HG03135 (cell line): Measurements from ENCODE around the gene SLC1A3.
A peak's percentile ranks its signal among the peaks of the same experiment; 100 is the strongest.
"Not testable (repeated sequence)": the region's sequence is repeated elsewhere in the genome, so short reads cannot be mapped to it uniquely, and the experiment has no call there.

Experiments used
- ATAC-seq: cut with Tn5 transposase; IDR thresholded peaks from one replicate; pipeline ENCODE4 v1.9.1; 2021; ENCODE audit warnings: mild to moderate bottlenecking, moderate library complexity; ENCODE audit not compliant: unreplicated experiment

SLC1A3 gene

GRCh38 chr5:36606428-36607113 lies at the start of gene SLC1A3:
SLC1A3 (plus strand) TSS chr5:36606606; CDS start chr5:36608424, 1,818 bp downstream.
- ATAC-seq, result peak; percentile 85

- no peak for ATAC-seq
These were observed 47.8 kb upstream of the SLC1A3 start for GRCh38 chr5:36558641-36559040.

DNA sequence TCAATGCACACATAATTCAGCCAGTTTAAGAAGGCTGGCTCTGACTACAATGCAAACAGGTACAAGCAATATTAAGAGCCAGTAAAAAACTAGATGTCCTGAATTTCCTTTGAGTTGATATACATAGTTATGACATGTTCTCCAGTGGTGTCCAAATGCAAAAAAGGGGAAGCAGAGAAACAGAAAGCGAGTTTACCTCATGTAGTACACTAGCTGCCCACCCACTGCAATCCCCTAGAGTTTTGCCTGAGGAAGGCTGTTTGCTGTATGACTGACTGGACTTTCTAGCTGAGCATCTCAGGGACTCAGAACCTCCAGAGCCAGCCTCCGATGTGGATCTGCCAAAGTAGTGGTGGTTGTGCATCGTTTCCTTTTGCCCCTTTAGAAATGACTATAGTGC lies 44.8 kb upstream of the SLC1A3 start:
- no peak for ATAC-seq

- ATAC-seq, result no peak
These were observed 36.9 kb upstream of the SLC1A3 start for GRCh38 chr5:36569491-36569890.

GRCh38 chr5:36570301-36571095 lies 35.9 kb upstream of the SLC1A3 start:
- no peak for ATAC-seq

GRCh38 chr5:36571401-36572042 lies 34.9 kb upstream of the SLC1A3 start:
- ATAC-seq, result no peak

DNA sequence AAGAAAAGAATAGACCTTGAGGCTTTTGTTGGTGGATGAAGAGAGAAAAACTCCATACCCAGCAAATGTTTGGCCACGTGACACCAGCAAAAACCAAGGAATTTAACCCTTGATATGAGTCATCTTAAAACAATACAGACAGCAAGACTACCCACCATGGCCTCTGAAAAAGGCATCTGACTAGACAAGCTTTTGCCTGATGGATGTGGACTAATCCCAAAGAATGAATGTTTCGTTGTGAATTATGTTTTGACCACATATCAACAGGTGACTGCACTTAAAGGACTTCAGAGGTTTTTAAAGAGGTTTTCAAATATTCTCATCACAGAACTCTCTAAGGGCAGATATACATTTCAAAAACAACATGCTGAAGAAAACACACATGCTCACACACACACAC lies 33.0 kb upstream of the SLC1A3 start:
- no peak for ATAC-seq

- ATAC-seq, result no peak
These were observed 31.0 kb upstream of the SLC1A3 start for GRCh38 chr5:36575361-36575781.

DNA sequence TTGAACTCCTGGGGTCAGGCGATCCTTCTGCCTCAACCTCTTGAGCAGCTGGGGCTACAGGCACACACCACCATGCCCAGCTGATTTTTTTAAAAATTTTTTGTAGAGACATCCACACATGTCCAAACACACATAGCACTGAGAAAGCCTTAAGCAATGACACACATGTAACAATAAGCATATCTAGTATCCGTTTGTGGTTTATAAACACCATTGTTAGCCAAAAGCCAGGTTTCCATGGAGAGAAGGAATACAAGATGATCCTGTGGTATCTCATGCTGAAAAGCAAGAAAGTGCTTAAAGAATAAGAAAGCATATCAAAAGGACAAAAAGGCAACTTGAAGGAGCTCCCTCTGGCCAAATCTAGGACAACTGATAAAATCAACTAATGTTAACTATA lies 29.7 kb upstream of the SLC1A3 start:
- ATAC-seq, result no peak

DNA sequence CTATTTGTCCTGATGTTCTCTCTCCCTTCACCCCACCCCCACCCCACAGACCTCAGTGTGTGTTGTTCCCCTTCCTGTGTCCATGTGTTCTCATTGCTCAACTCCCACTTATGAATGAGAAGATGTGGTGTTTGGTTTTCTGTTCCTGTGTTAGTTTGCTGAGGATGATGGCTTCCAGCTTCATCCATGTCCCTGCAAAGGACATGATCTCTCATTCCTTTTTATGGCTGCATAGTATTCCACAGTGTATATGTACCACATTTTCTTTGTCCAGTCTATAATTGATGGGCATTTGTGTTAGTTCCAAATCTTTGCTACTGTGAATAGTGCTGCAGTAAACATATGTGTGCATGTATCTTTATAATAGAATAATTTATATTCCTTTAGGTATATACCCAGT lies 26.5 kb upstream of the SLC1A3 start:
- ATAC-seq, result not testable (repeated sequence)

DNA sequence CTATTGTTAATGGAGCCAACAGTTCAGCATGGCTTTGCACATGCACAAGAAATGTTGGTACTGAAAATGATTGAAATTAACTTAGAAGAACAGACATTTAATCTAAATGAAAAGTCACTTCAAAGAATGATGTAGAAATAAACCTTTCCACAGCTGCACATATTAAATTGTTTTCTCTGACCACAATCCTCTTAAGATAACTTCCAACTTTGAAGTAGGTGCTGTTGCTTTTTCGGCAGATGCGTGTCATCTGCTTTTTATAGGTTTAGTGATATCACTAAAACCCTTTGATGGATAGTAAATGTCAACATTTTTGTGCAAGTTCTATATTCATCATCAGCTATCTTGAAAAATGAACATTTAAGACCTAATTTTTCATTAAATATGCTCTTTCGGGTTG lies 25.3 kb upstream of the SLC1A3 start:
- no peak for ATAC-seq

- ATAC-seq, result no peak
These were observed 22.2 kb upstream of the SLC1A3 start for GRCh38 chr5:36584009-36584875.

DNA sequence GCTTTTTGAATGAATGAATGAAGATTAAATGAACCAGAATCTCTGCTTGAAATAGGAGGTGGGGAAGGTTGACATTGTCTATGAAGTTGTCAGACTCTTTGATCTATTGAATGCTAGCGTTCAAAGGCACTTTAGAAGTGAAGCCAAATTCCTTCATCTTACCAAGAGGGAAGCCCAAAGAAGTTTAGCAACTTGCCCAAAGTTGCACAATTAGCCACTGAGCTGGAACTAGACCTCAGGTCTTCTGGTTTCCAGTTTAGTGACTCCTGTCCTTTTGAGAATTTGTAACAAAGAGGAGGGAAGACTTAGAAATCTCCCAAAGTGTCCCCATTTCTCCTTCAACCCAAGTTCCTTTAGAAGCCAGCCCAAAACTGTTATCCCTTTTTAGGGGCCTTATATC lies 20.7 kb upstream of the SLC1A3 start:
- no peak for ATAC-seq

- no peak for ATAC-seq
These were observed 19.1 kb upstream of the SLC1A3 start for GRCh38 chr5:36587354-36587753.

- ATAC-seq, result not testable (repeated sequence)
These were observed 16.7 kb upstream of the SLC1A3 start for GRCh38 chr5:36589735-36590134.

DNA sequence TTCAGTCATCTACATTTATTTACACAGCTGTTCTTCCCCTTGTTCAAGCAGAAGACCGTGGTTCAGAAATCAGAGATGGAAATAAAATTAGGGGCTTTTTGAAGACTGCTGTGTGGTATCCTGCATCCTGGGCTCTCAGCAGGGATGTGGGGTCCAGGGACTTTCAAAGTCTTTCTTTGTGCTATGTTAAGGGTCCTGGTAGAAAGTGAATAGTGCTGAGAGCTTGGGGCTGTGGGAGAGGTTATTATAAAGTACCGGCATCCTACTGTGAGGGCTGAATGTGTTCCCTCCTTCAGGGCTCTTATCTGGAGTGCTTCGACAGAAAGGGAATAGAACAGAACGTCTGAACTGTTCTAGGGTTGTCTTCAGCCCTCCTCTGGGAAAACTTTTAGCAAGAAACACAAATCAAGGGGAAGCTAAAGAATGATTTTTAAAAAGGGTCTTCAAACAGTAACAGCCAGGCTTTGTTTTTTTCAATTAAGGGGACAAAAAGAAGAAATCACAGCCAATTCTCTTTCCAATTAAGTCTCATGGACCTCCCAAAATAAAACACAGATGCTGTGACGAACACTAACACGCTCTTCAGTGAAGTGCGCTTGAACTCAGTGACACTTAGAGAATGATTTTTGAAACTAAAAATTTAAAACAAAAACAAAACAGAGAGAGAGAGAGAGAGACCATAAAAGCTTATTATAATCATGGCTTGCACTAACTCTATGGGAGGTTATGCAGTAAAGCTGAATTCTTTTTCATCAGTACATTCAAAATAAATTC lies 15.7 kb upstream of the SLC1A3 start:
- no peak for ATAC-seq

- ATAC-seq, result no peak
These were observed 12.5 kb upstream of the SLC1A3 start for GRCh38 chr5:36593867-36594266.

- no peak for ATAC-seq
These were observed 10.2 kb upstream of the SLC1A3 start for GRCh38 chr5:36596247-36596646.

- ATAC-seq, result no peak
These were observed 9.7 kb upstream of the SLC1A3 start for GRCh38 chr5:36596756-36597155.

DNA sequence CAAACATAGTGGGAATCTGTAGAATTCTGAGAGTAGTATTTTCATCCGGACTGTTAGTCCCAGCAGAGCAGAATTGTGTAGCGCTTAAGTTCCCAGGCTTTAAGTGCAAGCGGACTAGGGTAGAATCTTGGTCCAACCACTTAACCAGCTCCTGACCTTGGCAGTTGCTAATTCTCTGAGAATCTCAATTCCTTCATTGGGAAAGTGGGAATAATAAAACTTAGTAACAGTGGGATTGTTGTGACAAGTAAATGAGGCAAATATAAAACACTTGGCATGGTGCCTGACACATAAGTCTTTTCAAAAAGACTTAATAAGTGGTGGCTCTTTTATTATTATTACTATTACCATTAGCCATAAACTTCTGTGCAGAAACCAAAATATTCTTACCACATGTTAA lies 8.4 kb upstream of the SLC1A3 start:
- ATAC-seq, result no peak
